Left colon (tissue), 2 donors: ENCODE data around the gene IRS2. TPM values are rescaled to one million over a fixed set of nuclear protein-coding genes. Genes with fewer than 3 reads are reported as not detected.

Experiments used
- ATAC-seq: fragments of 200-7000 bp; cut with Tn5 transposase; one replicate; pipeline ENCODE4 v1.9.1; 2020; ENCODE audit warnings: mild to moderate bottlenecking, moderate library complexity
- DNase-seq, 2 donors: peaks; one replicate each; pipeline ENCODE4 v3.0.0-alpha.2; 2020
- intact Hi-C, 2 donors: fragments of 100-400 bp; cut with DNase I in 1 of 2; cut with micrococcal nuclease in 1 of 2; formaldehyde crosslinking; loops; one replicate each; pipeline versions ENCODE4 v1.11.2 to v1.14.0; 2022; cut with DNase I, micrococcal nuclease
- total RNA-seq, 2 donors: library from RNA; stranded (reverse); fragmentation: NEBNext Ultra II Directional; extraction: Animal tissue kit (Norgen Biotek cat#: 25700); gene quantifications; one replicate each; pipeline ENCODE4 v1.2.1, GENCODE V29; 2021
- donor health status: DM: no; HTN: no; CAD: no.
- donor health status: DM: yes; HTN: yes; CAD: no.

The IRS2 gene
- total RNA-seq, 2 donors from 2014 or later: 11.4 to 17.9 TPM

DNA sequence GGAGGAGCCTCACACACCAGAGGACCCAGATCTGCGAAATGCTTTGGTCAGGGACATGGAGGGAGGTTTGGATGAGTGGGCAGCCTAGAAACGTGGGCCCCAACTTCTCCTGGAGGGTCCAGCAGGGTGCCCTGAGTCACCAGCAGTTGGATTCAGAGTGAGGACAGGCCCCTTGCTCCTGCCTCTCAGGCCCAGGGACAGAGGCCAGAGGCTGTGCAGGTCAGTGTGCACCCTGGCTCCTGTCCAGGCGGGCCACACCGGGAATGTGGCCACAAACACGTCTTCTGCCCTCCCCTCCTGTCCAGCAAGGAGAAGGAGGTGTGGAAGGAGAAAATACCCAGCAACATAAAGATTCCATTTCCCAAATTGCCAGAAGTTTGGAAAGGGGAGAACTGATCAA lies 19.4 kb downstream of the IRS2 start:
- DNase-seq (no peak), ATAC-seq (no peak)
- intact Hi-C loops: no loop called here

DNA sequence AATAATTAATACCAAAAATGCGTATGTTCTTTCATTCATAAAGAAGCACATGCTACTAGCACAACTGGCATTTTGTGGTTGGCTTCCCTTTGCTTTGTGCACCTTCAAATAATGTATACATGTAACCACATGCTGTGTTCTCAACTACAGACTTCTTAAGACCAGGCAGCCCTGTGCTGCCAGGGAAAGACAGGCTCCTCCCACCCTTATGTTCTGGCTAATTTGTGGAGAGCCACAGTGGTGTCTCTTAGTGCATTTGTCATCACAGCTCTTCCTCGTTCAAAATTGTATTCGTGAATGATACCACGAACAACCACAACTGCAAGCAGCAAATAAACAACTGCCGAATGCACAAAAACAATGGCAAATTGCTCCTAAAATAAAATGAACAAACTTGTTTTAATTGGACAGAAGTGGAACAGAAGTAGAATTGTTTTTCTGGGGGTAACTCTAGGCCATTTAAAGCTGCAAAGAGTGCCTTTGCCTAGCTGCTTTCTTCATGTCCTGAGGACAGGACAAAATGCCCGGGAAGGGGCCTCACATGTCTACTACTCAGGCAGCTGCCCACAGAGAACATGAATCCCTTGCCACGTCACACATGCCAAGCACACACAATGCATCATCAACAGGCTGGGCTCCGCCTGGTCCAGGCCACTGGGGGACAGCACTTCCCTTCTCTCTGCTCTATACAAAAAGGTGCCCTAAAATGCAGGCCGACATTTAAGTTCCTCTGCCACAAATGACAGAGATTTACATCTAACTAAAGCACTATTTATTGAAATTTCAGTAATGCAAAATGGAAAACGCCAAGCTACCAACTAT lies 21.7 kb downstream of the IRS2 start:
- intact Hi-C loops: no loop called here
- no peak for ATAC-seq
- no peak for DNase-seq

DNA sequence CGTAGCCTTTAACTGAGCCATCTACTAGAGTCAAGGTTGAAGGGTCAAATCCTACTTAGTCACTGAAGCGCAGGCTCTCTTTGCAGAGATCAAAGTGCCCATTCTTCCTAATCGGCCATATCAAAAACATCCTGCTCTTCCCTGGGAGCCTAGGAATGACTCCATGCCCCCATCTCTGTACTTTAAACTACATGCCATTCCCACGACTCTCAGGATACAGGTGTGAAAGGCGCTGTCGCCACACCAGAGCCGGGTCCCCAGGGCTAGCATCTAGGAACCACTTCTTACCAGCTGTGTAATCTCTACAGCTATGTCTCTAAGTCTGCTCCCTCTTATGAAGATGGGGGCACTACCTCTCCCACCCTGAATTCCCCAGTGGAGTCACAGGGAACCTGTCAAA lies 22.3 kb downstream of the IRS2 start:
- no peak for DNase-seq
- ATAC-seq: no peak
- intact Hi-C loops: no loop called here

- ATAC-seq (no peak), DNase-seq (no peak)
- intact Hi-C loops: no loop called here
Observed at GRCh38 chr13:109762791-109763190, 23.6 kb downstream of the IRS2 start.

DNA sequence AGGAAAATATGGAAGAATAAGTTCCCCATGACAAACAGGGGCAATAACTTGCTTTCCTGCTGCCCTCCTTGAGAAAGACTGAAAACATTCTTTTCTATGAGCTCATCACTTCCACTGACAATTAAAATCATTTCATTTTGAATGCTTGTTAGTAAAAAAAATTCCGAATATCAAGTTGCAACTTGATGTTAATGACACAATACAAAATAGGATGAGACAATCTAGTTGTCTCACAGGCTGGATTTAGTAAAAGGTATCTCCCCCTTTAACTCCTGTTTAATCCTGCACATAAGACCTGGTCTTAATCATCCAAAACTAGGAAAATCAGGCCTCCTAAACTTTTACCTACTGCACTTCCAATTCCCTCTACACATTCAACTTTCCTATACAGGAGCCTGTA lies 24.7 kb downstream of the IRS2 start:
- DNase-seq (no peak), ATAC-seq (no peak)
- intact Hi-C loops: no loop called here

GRCh38 chr13:109760951-109761350 lies 25.4 kb downstream of the IRS2 start:
- no peak for ATAC-seq

DNA sequence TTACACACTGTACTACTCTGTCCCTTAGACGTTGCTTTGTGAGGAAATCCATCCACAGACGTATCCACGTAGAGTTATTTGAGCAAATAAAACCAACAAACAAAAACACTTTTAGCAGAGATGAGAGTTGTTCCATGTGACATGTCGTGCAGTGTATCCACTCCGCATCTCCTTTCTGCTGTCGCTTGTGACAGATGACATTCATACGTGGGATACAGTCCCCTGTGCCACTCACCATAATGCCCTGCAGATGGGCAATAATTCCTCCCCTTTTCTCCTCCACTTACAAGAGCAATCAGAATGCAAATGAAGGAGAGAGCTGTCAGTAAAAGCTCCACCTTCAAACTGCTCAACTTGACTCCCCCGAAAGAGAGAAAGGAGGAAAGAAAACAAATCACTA lies 26.0 kb downstream of the IRS2 start:
- no peak for DNase-seq
- ATAC-seq: no peak
- intact Hi-C loops: no loop called here

More at GRCh38 chr13:109760951-109761350, 25.4 kb downstream of the IRS2 start:
- DNase-seq: no peak
- intact Hi-C loops: no loop called here

DNA sequence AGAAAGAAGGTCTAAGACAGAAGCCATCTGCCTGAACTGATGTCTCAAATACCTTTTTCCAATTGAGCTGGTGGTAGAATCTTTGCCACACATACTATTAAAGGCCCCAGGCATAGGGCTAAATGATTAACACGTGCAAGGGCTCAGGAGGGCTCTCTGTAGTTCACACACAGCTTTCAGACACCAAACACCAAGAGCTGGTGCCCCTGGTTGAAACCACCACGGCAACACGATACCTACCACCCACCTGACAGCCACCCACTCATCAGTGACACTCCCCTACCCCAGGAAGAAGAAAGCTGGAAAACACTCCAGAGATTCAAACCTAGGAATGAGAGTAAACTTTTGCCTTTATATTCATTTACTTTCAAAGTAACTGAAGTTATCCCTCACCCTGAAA lies 26.8 kb downstream of the IRS2 start:
- DNase-seq (no peak), ATAC-seq (no peak)
- intact Hi-C loops: no loop called here

DNA sequence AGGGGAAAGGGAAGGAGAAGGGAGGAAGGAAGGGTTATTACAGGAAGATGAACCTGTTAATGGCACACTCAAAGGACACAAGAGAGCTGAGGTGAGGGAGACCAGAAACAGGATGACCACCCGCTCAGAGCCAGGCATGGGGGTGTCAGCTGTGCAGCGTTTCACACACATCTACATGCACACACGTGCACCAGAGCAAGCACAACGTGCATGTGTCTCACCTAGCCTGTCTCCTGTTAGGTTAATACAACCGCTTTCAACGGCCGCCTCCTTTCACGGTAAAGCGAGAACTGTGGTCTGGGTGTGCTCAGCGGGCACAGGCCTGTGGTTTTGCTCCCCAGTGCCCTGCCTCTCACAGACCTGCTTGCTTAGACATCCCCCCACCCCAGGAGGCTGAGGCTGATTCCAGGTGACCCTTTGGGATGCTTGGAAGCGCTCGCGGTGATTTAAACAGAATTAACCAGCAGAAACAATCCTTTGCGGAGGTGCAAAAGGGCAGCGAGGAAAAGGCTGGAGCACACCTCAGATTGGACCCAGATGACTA lies 27.4 kb downstream of the IRS2 start:
- intact Hi-C loops: no loop called here
- no peak for DNase-seq
- ATAC-seq: no peak

GRCh38 chr13:109756778-109757177 lies 29.6 kb downstream of the IRS2 start:
- intact Hi-C loops: no loop called here
- no peak for ATAC-seq
- no peak for DNase-seq

DNA sequence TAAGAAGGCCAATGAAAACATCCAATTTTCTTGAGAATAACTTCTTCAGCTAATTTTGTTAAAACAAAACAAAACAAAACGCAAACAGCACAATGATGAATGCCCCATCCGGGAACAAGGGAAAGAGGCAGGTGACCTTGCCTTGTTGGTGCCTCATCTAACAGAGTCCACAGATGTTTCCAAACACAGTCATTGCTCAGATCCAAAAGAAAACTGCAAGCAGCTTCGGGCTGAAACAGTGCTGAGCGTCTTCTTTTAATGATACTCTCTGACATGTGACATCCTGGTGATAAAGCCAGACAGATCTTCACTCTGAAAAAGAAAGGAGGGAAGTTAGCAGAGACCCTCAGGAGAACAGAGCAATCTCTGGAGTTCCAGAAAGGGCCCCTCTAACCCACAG lies 30.4 kb downstream of the IRS2 start:
- ATAC-seq: no peak
- intact Hi-C loops: no loop called here
- no peak for DNase-seq

DNA sequence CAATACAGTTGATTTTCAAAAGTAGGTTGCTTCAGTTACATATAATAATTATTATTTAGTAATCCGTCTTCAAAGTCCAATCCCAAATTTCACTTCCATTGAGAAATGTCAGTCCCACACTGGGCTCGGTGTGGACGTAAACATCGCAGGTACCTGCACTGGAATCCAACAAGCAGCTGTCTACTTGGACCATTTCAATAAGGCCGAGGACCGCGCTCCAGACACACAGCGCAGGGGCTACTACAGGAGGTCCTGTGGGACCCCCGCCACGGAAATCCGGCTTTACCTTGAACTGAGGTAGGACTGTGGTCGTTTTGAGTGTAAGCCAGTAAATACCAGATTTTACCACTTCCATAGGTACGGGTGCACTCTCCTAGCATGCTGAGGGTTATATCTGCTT lies 30.8 kb downstream of the IRS2 start:
- ATAC-seq (no peak), DNase-seq (no peak)

GRCh38 chr13:109751477-109751876 lies 34.9 kb downstream of the IRS2 start:
- no peak for DNase-seq
- ATAC-seq: no peak
- intact Hi-C loops: no loop called here

More for the DNA sequence above, 30.8 kb downstream of the IRS2 start:
- intact Hi-C loops: no loop called here

DNA sequence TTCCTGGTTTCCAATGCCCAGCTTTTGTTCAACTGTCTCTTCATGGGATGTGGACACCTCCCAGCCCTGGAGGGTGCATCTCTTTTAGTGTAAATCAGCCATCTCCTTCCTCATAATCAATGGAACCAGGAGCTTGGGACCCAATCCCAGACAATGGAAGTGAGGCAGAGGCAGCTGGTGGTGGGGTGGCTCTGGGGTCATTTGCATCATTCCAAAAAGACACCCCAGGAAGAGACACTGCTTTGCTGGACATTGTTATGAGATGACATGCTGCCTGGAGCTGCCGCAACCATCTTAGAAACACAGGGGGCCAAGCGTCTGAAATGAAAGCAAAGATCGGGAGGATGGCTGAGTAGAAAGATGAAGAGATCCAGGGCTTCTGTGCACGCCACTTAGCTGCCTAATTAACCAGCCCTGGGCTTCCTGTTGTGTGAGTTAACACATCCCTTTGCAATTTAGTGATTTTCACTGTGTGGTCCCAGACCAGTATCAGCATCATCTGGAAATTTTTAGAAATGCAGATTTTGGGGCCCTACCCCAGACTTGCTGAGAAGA lies 36.1 kb downstream of the IRS2 start:
- intact Hi-C loops: no loop called here
- ATAC-seq (no peak), DNase-seq (no peak)

DNA sequence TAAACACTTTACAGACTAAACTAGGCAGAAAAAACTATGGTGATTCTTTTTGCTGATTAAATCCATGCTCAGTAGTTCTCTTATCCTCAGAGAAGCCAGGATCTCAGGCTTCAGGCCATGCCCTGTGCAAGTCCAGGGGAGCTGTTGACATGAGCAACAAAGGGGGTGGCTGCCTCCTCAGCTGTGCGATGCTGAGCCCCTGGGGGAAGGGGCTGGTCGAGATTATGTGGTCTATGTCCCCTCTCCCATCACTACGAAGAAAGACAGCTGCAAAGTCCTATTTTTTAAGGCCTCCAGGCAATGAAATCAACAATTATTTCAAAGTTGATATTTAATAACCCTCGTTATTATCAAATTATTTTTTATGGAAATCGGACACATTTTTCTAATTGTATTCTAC lies 37.0 kb downstream of the IRS2 start:
- no peak for ATAC-seq

DNA sequence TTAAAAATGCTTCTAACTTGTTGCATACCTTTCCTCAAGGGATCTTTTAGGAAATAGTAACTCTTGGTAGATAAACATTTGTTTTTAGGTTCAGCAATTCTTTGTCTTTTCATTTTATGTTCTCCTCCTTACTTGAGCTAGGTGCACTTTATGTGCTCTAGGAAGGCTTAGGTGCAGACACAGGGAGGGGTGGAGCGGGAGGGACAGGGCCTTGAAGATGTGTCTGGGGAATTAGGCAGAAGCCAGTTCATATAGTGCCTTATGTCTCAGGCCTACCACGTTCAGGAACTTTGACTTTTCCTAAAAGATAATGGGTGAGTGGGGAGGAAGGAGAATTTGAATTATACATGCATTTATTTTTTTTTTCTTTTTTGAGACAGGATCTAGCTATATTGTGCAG lies 37.7 kb downstream of the IRS2 start:
- intact Hi-C loops: no loop called here
- ATAC-seq (no peak), DNase-seq (no peak)

More for the DNA sequence above, 37.0 kb downstream of the IRS2 start:
- no peak for DNase-seq
- intact Hi-C loops: no loop called here

DNA sequence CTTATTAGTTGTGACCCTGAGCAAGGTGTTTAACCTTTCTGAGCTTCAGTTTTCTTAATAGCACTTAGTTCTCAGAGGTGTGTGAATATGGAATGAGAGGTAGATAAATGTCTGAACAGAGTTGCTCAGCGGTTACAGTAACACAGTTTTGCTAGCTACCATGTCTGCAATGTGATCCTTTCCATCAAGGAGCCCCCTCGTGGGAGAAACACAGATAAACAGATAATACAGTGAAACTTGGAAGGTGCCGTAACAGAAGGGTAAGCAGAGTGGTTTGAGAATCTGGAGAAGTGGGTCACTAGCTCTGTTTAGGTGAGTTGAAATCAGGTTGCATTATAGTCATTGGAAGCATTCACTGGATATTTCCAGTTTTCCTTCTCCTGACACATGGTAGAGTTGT lies 38.9 kb downstream of the IRS2 start:
- no peak for ATAC-seq
- intact Hi-C loops: no loop called here
- no peak for DNase-seq

DNA sequence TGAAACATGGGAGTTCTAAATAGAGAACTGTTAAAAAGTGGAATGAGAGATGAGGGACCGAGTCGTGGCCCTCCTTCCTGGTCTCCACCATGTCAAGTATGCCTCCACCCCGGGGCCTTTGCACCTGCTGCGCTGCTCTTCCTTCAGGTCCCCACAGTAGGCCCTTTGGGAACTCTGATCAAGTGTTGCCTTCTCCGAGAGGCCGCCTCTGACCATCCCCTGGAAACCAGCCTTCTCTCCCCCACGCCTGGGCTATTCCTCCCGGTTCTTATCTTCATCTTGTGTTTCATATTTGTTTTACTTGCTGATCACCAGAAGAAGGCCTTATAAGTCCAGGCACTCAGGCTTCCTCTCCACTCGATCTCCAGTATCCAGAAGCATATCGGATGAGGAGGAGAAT lies 40.0 kb downstream of the IRS2 start:
- DNase-seq (no peak), ATAC-seq (no peak)
- intact Hi-C loops: no loop called here

- ATAC-seq: no peak
- intact Hi-C loops: no loop called here
- DNase-seq: no peak
Observed at GRCh38 chr13:109745702-109746101, 40.7 kb downstream of the IRS2 start.

DNA sequence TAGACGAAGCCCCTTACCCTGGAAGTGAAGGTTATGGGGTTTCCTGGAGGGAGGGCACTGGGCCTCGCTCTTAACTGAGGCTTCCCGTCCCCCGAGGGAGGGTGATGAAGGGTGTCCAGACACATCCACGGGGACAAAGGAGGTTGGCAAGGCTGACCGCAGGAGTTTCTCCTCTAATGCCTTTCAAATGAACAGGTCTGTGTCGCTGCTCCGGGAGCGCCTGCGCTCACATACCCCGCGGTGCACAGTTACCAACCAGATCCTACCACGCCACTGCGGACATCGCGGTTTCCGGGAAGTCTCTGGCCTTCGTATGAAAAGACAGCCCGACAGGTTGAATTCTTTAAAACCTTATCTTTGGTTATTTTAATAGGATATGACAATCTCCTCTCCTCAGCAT lies 41.3 kb downstream of the IRS2 start:
- intact Hi-C loops: no loop called here
- ATAC-seq (no peak), DNase-seq (no peak)
